Measurements from ENCODE around the gene KIAA0232.
"Not testable (repeated sequence)": the region's sequence is repeated elsewhere in the genome, so short reads cannot be mapped to it uniquely, and the experiment has no call there.

The KIAA0232 gene

GRCh38 chr4:6752486-6752829 is 30.1 kb upstream of the KIAA0232 start:
- TF ChIP-seq CTCF (IDR thresholded peaks at IDR 0.05; ENCODE audit: poor library complexity, severe bottlenecking), result no peak
- DNase-seq (ENCODE audit: low spot score) (no peak), ATAC-seq (ENCODE audit: low read depth) (no peak)
- Histone ChIP-seq H3K9me3 (ENCODE audit: severe bottlenecking) (no peaks in the 10 kb centered on the region), H3K27me3 (ENCODE audit: insufficient read depth, poor library complexity, severe bottlenecking) (no peaks in the 10 kb centered on the region), H3K36me3 (ENCODE audit: low read depth) (no peaks in the 10 kb centered on the region), H3K4me1 (ENCODE audit: insufficient read depth, poor library complexity, severe bottlenecking) (peaks cover 6% of the 10 kb centered on the region), H3K27ac (ENCODE audit: poor library complexity, severe bottlenecking) (no peak overlapping the region), H3K4me3 (ENCODE audit: severe bottlenecking) (no peak overlapping the region)

DNA sequence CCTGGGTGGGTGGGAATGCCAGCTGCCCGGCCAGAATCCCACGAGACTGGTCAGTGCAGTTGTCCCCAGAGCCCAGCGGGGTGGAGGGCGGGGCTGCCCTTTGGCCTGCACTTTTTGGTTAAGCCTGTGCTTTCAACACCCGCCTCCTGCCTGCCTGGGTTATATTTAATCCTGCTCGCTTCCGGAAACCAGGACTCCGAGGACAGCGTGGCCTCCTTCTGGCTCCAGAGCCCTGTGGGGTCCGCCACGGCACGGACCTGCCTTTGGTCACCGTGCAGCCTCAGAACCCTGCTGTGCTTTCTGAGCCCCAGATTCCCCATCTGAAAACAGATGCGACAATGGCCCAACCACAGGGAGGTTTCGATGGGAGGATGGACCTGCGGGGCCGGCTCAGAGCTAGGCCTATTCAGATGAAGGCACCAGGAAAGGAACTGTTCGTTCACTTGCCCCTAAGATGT is 29.4 kb upstream of the KIAA0232 start:
- H3K27me3 ChIP-seq (ENCODE audit: insufficient read depth, poor library complexity, severe bottlenecking), result no peaks in the 10 kb centered on the region
- no peak overlapping the region for H3K4me3 ChIP-seq (ENCODE audit: severe bottlenecking)
- H3K27ac ChIP-seq (ENCODE audit: poor library complexity, severe bottlenecking), result no peak overlapping the region
- no peak for ATAC-seq (ENCODE audit: low read depth)
- H3K4me1 ChIP-seq (ENCODE audit: insufficient read depth, poor library complexity, severe bottlenecking), result peaks cover 5% of the 10 kb centered on the region
- no peaks in the 10 kb centered on the region for H3K36me3 ChIP-seq (ENCODE audit: low read depth)
- H3K9me3 ChIP-seq (ENCODE audit: severe bottlenecking), result no peaks in the 10 kb centered on the region
- no peak for TF ChIP-seq CTCF (IDR thresholded peaks at IDR 0.05; ENCODE audit: poor library complexity, severe bottlenecking)
- DNase-seq (ENCODE audit: low spot score), result no peak

DNA sequence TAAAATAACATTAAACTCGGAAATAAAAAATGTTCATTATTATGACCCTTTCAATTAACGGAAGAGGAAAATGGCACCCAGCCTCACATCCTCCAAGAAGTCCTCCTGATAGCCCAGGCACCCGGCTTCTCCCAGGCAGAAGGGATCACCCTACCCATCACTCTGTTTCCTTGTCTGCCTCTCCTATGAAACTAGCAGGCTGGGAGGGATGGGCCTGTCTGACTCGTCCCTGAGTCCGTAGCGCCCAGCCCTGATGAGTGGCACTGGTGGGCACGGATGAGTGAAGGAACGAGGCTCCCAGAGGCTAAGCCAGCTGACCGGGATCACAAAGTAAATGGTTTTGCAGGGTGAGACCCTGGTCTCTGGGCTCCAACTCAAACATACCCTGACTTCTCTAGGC is 28.6 kb upstream of the KIAA0232 start:
- DNase-seq (ENCODE audit: low spot score), result no peak
- Histone ChIP-seq H3K27me3 (ENCODE audit: insufficient read depth, poor library complexity, severe bottlenecking) (no peaks in the 10 kb centered on the region), H3K4me1 (ENCODE audit: insufficient read depth, poor library complexity, severe bottlenecking) (peaks cover 10% of the 10 kb centered on the region), H3K4me3 (ENCODE audit: severe bottlenecking) (no peak overlapping the region), H3K36me3 (ENCODE audit: low read depth) (no peaks in the 10 kb centered on the region), H3K9me3 (ENCODE audit: severe bottlenecking) (no peaks in the 10 kb centered on the region), H3K27ac (ENCODE audit: poor library complexity, severe bottlenecking) (no peak overlapping the region)
- no peak for TF ChIP-seq CTCF (IDR thresholded peaks at IDR 0.05; ENCODE audit: poor library complexity, severe bottlenecking)
- ATAC-seq (ENCODE audit: low read depth), result no peak

DNA sequence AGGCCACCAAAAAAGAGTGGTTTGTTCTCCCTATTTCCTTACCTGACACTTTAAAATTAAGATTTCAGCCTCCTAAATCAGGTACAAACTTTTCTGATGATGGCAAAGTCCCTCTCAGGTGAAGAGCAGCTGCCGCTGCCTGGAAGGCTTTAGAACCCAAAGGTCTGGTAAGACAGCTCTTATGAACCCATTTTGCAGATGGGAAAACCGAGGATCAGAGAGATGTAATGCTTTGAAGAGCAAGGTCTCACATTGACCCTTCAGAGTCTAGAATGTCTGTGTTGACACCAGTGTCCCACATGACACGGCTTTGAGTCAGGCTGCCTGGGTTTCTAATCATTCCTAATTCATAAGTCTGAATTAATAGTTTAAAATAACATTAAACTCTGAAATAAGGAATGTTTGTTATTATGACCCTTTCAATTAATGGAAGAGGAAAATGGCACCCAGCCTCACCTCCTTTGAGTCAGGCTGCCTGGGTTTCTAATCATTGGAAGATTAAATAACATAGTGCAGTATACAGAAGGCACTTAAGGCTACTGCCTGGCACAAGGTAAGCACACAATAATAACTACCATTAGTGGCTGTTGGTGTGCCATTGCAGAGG is 27.9 kb upstream of the KIAA0232 start:
- Histone ChIP-seq H3K4me1 (ENCODE audit: insufficient read depth, poor library complexity, severe bottlenecking) (peaks cover 7% of the 10 kb centered on the region), H3K27me3 (ENCODE audit: insufficient read depth, poor library complexity, severe bottlenecking) (no peaks in the 10 kb centered on the region), H3K4me3 (ENCODE audit: severe bottlenecking) (no peak overlapping the region), H3K9me3 (ENCODE audit: severe bottlenecking) (no peaks in the 10 kb centered on the region), H3K27ac (ENCODE audit: poor library complexity, severe bottlenecking) (no peak overlapping the region), H3K36me3 (ENCODE audit: low read depth) (no peaks in the 10 kb centered on the region)
- TF ChIP-seq CTCF (IDR thresholded peaks at IDR 0.05; ENCODE audit: poor library complexity, severe bottlenecking), result no peak
- ATAC-seq (ENCODE audit: low read depth), result no peak
- DNase-seq (ENCODE audit: low spot score), result no peak

- DNase-seq (ENCODE audit: low spot score), result no peak
- TF ChIP-seq CTCF (IDR thresholded peaks at IDR 0.05; ENCODE audit: poor library complexity, severe bottlenecking), result no peak
- no peaks in the 10 kb centered on the region for H3K36me3 ChIP-seq (ENCODE audit: low read depth)
- no peaks in the 10 kb centered on the region for H3K27me3 ChIP-seq (ENCODE audit: insufficient read depth, poor library complexity, severe bottlenecking)
- no peak overlapping the region for H3K27ac ChIP-seq (ENCODE audit: poor library complexity, severe bottlenecking)
- no peak for ATAC-seq (ENCODE audit: low read depth)
- H3K4me3 ChIP-seq (ENCODE audit: severe bottlenecking), result no peak overlapping the region
- H3K4me1 ChIP-seq (ENCODE audit: insufficient read depth, poor library complexity, severe bottlenecking), result peaks cover 7% of the 10 kb centered on the region
- no peaks in the 10 kb centered on the region for H3K9me3 ChIP-seq (ENCODE audit: severe bottlenecking)
Measured at GRCh38 chr4:6755088-6755753, 27.3 kb upstream of the KIAA0232 start.

DNA sequence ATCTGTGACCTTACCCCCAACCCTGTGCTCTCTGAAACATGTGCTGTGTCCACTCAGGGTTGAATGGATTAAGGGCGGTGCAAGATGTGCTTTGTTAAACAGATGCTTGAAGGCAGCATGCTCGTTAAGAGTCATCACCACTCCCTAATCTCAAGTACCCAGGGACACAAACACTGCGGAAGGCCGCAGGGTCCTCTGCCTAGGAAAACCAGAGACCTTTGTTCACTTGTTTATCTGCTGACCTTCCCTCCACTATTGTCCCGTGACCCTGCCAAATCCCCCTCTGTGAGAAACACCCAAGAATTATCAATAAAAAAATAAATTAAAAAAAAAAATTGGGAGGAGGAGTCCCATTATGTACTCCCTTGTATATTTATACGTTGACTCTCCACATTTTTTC is 26.2 kb upstream of the KIAA0232 start:
- not testable (repeated sequence) for DNase-seq (ENCODE audit: low spot score); H3K27ac ChIP-seq (ENCODE audit: poor library complexity, severe bottlenecking); H3K4me1 ChIP-seq (ENCODE audit: insufficient read depth, poor library complexity, severe bottlenecking); H3K36me3 ChIP-seq (ENCODE audit: low read depth); H3K27me3 ChIP-seq (ENCODE audit: insufficient read depth, poor library complexity, severe bottlenecking); ATAC-seq (ENCODE audit: low read depth); H3K9me3 ChIP-seq (ENCODE audit: severe bottlenecking); H3K4me3 ChIP-seq (ENCODE audit: severe bottlenecking)

All from RWPE2 (cell line).